ENCODE data around the gene COL18A1.

The COL18A1 gene

DNA sequence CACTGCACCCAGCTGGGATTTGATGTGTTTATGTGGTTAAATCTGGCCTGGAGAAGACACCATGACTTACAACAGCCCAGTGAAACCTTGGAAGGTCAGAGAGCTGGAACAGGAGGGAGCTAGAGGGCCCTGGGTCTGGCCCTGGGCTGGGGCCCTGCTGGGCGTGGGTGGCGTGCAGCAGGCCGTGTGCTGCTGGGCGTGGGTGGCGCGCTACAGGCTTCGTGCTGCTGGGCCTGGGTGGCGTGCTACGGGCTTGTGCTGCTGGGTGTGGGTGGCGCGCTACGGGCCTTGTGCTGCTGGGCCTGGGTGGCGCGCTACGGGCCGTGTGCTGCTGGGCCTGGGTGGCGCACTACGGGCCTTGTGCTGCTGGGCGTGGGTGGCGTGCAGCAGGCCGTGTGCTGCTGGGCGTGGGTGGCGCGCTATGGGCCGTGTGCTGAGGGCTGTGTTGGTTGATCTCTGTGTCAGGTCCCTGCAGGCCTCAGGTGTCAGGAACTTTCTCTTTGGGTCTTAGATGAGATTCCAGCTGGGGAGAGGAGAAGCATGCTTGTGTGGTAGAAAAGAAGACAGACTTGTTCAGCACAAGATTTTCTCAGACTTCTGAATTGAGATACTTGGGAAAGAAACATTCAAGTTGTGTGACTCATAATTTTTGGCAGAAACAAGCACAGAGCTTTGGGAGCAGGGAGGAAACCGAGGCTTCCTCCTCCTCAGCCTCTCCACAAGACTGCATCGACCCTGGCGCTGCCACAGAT is 66.0 kb downstream of the COL18A1 start:
- DNase-seq = no peak

DNA sequence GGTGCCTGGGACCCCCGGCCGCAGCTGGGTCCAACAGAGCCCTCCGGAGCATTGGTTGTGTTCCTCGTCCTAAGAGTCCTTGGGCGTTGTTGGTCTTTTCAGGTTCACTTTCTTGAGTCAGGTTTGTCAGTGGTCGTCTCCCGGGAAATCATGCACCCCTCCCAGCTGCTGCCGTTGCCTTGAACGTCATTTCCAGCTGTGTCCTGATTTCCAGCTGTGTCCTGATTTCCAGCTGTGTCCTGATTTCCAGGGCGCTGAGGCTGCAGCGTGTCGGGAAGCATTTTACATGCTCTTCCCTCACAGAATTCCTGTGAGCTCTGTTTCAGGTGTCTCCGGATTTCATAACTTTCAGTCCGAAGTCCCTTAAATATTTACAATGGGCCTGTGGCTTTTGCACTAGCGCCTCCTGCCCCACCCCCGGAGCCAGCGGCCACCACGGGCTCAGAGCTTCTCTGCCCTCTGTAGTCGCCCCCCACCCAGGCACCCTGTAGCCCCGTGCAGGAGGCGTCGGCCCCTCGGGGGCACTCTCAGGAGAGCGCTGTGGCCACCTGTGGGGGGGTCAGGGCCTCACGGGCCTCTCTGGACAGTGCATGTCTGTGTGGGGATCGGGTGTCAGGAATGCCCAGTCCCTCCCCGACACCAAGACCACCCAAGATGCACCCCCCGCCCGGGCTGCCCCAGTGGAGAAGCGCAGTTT is 66.7 kb downstream of the COL18A1 start:
- DNase-seq = no peak

DNA sequence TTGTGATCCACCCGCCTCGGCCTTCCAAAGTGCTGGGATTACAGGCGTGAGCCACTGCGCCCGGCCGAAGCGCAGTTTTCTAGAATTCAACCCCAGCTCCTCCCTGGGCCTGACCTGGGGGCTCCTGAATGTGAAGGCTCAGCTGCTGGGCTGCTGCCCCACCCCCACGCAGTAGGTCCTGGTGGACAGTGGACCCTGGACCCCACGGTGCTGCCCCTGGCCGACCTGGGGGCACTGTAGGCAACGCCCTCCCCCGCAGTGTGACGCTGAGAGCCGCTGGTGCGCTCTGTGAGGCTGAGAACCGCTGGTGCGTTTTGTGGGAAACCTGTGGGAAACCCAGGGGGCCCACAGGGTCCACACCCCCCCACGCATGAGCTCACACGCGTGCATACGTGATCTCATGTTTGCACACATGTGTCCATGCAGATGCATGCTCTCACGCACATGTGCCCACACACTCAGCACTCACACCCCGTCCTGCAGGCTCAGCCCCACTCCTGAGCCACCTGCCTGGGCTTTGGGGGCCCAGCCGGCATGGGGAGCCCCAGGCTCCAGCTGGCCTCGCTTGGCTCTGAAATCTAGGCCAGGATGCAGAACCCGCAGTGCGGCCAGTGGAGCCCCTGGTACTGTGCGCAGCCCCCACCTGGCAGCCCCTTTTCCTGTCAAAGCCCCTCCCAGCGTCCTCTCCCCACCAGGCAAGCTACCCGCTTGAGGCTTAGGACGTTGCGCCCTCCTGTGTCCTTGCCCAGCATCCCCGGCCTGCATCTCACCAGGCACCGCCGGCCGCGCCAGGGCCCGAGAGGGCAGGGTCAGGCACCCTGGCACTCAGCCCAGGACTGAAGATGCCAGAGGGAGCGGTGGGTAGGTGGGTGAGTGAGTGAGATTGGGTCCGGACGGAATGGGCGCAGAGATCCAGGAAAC is 67.7 kb downstream of the COL18A1 start:
- DNase-seq = no peak

DNA sequence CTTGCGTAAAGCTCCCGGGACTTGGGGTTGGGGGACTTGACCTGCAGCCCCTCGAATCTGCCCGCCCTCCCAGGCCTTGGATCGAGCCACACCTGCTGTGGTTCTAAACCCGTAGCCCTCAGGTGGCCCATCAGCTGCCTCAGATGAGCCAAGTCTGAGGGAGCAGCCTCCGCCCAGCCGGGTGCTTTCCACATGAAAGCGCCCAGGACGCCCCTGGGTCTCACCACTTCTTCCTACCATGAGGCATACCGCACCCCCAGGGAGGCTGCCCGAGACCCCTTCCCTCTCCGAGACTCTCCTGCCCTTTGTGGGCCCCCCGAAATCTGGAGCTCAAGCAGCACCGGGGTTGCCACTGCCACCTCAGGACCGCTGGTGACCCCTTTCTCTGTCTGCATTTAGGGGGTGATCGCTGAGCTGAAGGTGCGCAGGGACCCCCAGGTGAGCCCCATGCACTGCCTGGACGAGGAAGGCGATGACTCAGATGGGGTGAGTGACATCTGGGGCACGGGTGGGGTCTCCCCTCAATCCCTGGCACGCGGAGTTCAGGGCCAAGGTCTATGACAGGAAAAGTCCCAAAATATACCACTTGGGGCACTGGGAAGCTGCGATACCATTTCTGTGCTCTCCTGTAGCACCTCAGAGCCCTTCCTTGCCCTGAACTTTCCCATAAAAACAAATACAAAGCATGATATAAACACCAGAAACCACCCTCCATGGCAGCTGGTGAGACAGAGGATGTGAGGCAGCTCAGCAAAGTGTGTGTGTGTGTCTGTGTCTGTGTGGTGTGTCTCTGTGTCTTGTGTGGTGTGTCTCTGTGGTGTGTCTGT is 68.7 kb downstream of the COL18A1 start:
- DNase-seq = no peak

DNA sequence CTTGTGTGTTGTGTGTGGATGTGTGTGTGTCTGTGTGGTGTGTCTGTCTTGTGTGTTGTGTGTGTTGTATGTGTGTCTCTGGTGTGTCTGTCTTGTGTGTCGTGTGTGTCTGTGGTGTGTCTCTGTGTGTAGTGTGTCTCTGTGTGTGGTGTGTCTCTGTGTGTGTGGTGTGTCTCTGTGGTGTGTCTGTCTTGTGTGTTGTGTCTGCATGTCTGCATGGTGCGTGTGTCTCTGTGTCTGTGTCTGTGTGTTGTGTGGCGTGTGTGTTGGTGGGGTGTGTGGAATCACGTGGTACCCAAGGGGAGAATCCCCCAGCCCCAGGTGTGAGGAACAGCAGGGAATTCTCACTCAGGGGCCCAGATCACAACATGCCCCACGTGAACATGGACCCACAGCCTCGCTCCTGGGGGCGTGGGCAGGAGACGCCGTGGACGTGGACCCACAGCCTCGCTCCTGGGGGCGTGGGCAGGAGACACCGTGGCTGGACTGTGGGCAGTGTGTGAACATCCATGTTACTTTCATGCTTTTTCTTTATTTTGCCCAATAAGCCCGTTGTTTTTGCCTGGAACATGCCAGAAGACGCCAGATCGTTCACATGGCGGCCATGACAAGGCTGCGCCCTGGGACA is 69.5 kb downstream of the COL18A1 start:
- no peak for DNase-seq

DNA sequence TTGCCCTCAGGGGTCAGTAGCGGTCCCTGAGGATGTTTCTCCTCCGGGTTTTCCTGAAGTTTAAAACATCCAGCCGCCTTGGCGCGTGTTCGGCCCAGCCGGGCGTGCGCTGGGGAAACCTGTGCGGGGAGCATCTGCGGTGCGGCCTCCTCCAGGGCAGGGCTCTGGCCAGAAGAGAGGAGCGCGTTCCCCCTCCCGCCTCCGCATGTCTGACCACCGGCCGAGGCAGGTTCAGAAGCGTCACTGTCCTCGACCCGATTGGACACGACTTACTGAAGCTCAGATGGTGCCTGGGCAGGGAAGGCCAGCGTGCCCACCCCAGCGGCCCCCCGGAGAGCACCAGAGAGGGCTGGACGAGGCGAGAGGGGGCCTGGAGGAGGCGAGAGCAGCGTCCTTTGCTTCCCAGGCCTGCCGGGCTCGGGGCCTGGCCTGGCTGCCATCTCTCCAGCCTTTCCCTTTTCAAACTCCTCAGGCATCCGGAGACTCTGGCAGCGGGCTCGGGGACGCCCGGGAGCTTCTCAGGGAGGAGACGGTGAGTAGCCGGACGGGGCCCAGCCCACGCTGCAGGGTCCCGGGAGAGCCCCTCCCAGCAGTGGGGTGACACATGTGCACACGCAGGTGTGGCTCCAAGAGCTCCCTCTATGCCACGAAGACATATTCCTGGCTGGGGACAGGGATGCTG is 70.2 kb downstream of the COL18A1 start:
- DNase-seq = no peak

DNA sequence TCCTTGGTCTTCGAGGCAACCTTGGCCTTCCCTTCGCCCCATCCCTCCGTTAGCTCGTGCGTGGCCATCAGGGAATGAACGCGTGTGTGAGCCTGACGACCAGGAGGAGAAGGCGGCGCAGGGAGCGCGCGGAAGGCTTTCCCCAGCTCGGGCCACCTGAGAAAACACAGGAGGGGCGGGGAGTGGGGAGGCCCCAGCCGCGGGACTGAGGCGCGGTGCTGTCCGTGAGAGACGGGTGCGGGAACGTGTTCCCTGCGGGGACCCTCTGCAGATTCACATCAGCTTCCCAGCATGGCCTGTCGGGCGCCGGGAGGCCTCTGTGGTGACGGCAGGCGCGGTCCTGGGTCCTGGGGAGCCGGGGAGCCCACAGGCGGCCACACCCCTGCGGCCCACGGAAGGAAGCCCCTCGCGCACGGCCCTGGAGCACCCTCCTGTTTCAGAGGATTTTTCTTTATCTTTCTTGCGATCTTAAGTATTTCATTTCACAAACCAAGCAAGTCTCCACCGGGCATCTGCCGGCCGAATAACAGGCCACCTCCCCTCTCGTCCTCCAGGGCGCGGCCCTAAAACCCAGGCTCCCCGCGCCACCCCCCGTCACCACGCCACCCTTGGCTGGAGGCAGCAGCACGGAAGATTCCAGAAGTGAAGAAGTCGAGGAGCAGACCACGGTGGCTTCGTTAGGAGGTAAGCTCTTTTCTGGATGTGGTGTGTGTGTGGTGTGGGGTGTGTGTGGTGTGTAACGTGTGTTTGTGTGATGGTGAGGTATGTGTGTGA is 71.0 kb downstream of the COL18A1 start:
- DNase-seq = no peak

DNA sequence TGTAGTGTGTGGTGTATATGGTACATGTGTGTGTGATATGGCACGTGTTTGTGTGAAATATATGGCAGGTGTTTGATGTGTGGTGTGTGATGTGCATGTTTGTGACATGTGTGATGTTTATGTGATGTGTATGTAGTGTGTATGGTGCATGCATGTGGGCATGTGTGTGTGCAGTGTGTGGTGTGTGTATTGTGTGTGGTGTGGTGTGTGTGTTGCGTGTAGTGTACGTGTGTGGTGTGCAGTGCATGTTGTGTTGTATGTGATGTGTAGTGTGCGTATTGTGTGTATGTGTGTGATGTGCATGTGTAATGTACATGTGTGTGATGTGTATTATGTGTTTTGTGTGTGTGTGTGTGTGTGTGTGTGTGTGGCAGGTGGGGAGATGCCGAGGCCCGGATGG is 71.6 kb downstream of the COL18A1 start:
- no peak for DNase-seq

DNA sequence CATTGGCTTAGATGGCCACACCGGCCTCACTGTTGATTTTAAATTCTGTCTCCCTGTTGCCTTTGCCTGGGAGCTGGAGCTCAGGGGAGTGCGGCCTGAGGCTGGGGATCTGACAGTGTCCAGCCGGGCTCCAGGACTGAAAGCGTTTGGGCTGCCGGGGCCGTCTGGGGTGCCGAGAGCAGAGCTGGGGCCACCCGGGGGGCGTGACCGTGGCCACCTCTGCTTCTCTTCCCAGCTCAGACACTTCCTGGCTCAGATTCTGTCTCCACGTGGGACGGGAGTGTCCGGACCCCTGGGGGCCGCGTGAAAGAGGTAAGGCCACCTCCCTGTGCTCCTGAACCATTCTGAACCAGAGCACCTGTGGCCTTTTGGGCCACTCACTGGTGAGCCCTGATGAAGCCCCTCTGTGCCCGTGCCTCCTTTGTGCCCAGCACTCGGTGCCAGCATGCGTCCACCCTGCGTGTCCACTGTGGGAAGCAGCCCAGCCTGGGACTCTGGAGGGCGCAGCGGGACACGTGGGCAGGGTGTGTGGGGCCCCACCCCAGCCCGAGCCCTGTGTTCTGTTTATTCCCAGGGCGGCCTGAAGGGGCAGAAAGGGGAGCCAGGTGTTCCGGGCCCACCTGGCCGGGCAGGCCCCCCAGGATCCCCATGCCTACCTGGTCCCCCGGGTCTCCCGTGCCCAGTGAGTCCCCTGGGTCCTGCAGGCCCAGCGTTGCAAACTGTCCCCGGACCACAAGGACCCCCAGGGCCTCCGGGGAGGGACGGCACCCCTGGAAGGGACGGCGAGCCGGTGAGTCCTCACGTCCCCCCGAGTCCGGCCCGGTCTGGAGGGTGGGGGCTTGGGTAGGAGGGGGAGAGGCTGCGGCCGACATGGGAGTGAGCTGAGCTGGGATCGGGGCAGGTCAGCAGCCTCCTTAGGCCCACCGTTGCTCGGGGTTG is 72.5 kb downstream of the COL18A1 start:
- no peak for DNase-seq

DNA sequence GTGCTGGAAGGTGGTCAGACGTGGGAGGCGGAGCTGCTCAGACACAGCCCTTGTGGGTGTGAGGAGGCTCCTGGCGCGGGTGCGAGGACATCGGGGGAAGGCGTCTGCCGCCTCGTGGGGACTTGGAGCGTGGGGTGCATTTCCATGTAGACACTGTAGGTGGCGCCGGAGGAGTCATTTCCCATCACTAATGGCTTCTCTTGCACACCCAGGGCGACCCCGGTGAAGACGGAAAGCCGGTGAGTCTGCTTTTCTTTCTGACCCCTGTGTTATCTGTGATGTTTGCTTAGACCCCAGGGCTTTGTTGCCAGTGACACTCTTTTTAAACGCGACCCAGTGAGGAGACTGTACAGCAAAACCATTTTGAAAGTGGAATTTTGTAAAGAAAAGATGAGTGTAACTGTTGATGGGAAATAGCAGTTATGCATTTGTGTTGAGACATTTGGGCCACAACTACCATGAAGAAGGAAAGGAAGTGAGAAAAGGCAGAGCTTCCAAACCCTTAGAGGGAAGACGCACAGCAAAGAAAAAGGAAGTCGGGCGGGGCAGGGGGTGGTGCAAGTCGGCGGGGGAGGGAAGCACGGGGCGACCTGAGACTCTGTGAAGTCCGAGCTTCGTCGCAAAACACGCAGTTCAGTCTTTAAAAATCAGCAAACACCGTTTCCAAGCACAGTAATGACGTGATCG is 73.3 kb downstream of the COL18A1 start:
- DNase-seq = peak; percentile 17

DNA sequence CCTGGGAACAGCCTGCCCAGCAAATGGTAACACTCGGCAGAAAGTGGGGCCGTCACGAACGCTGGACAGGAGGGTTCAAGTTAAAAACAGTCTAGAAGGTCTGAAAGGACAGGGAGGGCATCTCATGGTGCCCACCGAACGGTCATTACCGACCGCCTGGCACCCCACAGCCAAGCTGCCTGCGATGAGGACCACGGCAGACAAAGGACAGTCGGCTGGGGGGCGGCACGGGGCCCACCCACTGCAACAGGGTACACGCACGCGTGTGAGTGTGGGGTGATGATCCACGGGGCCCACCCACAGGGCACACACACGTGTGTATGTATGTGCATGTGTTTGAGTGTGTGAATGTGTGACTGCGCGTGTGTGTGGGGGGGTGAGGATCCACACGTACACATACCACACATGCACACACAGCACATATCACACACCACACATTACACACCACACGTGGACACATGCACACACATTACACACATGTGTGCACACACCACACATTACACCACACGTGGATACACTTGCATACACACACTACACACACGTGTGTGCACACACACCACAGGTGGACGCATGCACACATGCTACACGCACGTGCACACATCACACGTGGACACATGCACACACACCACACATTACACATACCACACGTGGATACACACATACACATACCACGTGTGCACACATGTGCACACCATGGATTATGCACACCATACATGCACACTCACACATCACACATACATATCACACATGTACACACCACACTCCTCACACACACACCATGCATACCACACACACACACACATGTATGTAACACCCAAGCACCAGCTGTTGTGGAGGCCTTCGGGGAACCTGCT is 74.1 kb downstream of the COL18A1 start:
- DNase-seq = no peak

DNA sequence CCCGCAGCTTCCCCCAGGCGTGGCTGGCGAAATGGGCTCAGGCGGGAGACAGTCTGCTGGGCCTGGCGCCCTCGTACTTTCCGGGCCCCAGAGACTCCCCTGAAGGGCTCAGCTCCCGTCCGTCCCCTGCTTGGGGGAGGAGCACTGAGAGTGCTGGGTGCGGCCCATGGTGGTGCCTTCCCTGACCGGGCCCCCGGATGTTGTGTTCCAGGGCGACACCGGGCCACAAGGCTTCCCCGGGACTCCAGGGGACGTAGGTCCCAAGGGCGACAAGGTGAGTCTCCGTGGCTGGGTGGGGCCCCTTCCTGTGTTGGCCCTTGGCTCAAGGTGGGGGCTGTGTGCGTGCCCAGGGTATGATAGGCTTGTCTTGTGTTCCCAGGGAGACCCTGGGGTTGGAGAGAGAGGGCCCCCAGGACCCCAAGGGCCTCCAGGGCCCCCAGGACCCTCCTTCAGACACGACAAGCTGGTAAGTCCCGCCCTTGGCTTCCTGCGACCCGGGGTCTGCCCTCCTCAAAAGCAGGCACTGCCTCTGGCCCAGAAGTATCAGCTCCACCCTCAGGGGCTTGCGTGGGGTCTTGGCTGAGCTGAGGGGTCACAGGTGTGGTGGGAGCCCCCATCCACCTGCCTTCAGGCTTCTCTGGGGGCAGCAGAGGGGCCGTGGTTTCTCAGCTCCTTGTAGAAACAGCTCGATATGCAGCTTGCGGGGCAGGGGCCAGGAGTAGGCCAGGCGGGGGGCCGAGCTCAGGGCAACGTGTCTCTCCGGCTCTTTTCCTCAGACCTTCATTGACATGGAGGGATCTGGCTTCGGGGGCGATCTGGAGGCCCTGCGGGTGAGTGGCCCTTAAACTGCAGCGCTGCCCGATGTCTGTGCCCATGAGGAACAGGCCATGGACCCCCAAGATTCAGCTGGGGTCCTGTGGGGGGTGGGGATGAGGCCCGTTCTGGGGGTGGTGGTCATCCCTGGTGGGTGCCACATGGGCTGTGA is 75.0 kb downstream of the COL18A1 start:
- DNase-seq = no peak

DNA sequence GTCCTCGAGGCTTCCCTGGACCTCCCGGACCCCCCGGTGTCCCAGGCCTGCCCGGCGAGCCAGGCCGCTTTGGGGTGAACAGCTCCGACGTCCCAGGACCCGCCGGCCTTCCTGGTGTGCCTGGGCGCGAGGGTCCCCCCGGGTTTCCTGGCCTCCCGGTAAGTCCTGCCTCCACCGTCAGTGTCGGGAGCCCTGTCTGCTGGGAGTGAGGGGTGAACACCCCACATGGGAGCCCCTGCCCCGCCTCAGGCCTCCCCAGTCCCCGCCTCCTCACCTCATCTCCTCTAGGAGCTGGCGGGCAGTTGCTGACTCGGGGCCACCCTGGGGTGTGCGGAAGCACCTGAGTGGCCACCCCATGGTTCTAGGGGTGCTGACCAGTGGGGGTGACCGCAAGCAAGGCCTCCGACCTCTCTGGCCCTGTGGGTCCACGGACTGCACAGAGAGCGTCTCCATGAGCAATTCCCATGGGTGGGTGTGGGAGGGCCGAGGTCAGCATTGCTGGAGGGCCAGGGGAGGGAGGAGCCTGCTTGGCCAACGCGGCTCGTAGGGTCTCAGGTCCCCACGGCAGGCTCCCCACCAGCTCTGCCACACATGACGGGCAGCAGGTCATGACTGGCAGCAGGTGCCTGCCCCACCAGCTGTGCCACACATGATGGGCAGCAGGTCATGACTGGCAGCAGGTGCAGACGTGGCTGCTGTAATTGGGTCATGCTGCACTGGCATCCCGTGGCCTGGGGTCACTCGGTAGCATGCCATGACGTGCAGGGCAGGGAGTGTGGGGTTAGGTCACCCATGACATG is 75.9 kb downstream of the COL18A1 start:
- no peak for DNase-seq

DNA sequence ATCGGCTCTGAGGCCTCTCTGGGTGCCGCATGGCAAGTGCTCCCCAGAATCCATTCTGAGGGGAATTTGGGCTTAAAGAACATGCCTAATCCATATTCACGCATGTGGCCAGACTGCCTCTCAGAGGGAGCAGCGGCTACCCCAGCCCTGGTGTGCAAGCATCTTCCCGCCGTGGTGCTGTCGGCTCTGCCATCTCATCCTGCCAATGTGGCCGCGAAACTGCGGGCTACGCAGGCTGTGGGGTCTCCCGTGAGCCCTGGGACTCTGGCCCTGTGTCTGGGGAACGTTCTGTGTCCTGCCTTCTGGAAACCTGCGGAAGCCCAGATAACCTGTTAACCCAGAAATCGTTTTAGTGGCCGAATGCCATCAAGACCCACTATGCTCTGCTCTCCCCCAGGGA is 76.6 kb downstream of the COL18A1 start:
- DNase-seq = no peak

DNA sequence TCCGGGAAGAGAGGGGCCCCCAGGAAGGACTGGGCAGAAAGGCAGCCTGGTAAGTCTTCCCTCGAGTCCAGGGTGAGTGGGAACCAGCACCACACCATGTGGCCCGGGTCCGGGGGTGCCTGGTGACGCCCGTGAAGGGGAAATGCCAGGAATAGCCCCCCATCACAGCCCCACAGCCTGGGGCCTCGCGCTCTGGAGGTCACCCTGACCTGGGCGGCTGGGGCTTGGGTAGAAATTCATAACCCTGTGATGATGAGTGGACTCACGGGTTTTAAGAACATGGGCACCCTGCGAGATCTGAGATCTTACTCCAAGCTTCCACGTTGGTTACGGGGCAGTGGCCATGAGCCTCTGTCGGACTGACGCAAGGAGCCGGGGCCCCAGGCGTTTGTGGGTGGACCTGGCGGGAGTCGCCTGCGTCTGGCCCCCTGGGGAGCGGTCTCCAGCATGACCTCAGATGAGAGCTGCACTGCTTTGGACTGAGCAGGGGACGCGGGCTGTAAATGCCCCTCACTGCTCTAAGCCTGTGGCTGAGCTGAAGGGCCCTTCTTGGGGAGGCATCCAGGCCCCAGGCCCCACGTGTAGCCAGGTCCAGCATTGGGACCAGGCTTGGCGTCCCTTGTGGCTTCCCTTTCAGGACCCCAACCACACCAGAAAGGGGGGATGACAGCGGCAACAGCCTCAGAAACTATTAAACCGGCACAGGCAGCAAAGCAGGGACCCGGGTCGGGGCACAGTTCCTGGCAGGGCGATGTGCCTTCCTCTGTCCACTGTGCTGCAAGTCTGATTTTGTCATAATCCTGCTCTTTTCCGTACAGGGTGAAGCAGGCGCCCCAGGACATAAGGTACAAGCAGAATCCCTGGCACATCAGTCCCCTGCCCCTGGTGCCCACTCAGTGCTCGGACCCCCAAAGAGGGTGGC is 77.3 kb downstream of the COL18A1 start:
- no peak for DNase-seq

Measured in DMS 273 treated with DMSO at 0.1 percent for 48 hours (cell line).